NT2/D1 (cell line): ENCODE measurements around the gene TRIM52.

Experiments
- DNase-seq: peaks from one replicate; pipeline ENCODE4 v3.0.0-alpha.2; 2011; ENCODE audit warnings: low read depth, low spot score
- H3K27me3 ChIP-seq: 2 replicates; pipeline ENCODE4 v1.6.0; 2011; ENCODE audit warnings: mild to moderate bottlenecking; ENCODE audit not compliant: insufficient read length, insufficient read depth
- H3K36me3 ChIP-seq: 2 replicates; pipeline ENCODE4 v1.6.1; 2011; ENCODE audit warnings: mild to moderate bottlenecking, low read length, mixed read lengths; ENCODE audit not compliant: insufficient read depth, insufficient read length
- H3K4me1 ChIP-seq: 2 replicates; pipeline ENCODE4 v1.5.1; 2011; ENCODE audit not compliant: insufficient read depth, insufficient read length
- H3K4me3 ChIP-seq: 2 replicates; pipeline ENCODE4 v1.5.1; 2011; ENCODE audit warnings: low read depth; ENCODE audit not compliant: insufficient read length
- H3K9ac ChIP-seq: 2 replicates; pipeline ENCODE4 v1.6.0; 2011; ENCODE audit warnings: low read depth; ENCODE audit not compliant: insufficient read length
- H3K9me3 ChIP-seq: 2 replicates; pipeline ENCODE4 v1.5.1; 2011; ENCODE audit warnings: mild to moderate bottlenecking, low read length; ENCODE audit not compliant: insufficient read depth
- SUZ12 ChIP-seq: IDR thresholded peaks from 2 replicates; pipeline ENCODE4 v1.6.1; 2011; ENCODE audit not compliant: insufficient read length, insufficient read depth; ENCODE audit errors: extremely low read depth
- YY1 ChIP-seq: IDR thresholded peaks from 2 replicates; pipeline ENCODE4 v1.6.1; 2011; ENCODE audit not compliant: insufficient read length, insufficient read depth
- ZNF274 ChIP-seq: IDR thresholded peaks from 2 replicates; pipeline ENCODE4 v1.6.1; 2011; ENCODE audit warnings: mild to moderate bottlenecking, low read depth, low read length

The TRIM52 gene

GRCh38 chr5:181205761-181206649 lies 54.9 kb downstream of the TRIM52 start:
- DNase-seq, result no peak
- Histone ChIP-seq H3K27me3 (peaks cover 42% of the 10 kb centered on the region), H3K4me3 (peak overlapping the region; percentile 83), H3K9me3 (no peaks in the 10 kb centered on the region), H3K9ac (peak overlapping the region; percentile 64), H3K4me1 (no peaks in the 10 kb centered on the region), H3K36me3 (no peaks in the 10 kb centered on the region)
- TF ChIP-seq ZNF274 (no peak), SUZ12 (no peak), YY1 (no peak)
